Nephron (organoid): Measurements from ENCODE around the gene RHOD.

Source experiments
- H3K27ac Mint-ChIP-seq, 3 experiments: 2 replicates each; pipeline ENCODE4 v1.8.0; 2020; ENCODE audit warnings: mixed read lengths in 3 of 3, mild to moderate bottlenecking in 2 of 3, moderate library complexity in 1 of 3
- H3K27me3 Mint-ChIP-seq: 2 replicates; pipeline ENCODE4 v1.8.0; 2021; ENCODE audit warnings: low read depth, mild to moderate bottlenecking, moderate library complexity, mixed read lengths
- H3K36me3 Mint-ChIP-seq: 2 replicates; pipeline ENCODE4 v1.8.0; 2020; ENCODE audit warnings: low read depth, mixed read lengths
- H3K4me1 Mint-ChIP-seq: 2 replicates; pipeline ENCODE4 v1.8.0; 2020; ENCODE audit warnings: mixed read lengths
- H3K4me3 Mint-ChIP-seq, 3 experiments: 2 replicates each; pipeline ENCODE4 v1.8.0; 2020; ENCODE audit warnings: mild to moderate bottlenecking in 3 of 3, mixed read lengths in 3 of 3, moderate library complexity in 2 of 3
- H3K9me3 Mint-ChIP-seq: 2 replicates; pipeline ENCODE4 v1.8.0; 2020; ENCODE audit warnings: mixed read lengths
- TF ChIP-seq, protein P1 (sequence below), 3 experiments: fragments of 200-600 bp; sonication (generic); IDR thresholded peaks; one replicate each; pipeline ENCODE4 v1.5.0; 2021; ENCODE audit warnings: antibody characterized with exemption in 3 of 3; ENCODE audit not compliant: unreplicated experiment in 3 of 3

Gene RHOD

DNA sequence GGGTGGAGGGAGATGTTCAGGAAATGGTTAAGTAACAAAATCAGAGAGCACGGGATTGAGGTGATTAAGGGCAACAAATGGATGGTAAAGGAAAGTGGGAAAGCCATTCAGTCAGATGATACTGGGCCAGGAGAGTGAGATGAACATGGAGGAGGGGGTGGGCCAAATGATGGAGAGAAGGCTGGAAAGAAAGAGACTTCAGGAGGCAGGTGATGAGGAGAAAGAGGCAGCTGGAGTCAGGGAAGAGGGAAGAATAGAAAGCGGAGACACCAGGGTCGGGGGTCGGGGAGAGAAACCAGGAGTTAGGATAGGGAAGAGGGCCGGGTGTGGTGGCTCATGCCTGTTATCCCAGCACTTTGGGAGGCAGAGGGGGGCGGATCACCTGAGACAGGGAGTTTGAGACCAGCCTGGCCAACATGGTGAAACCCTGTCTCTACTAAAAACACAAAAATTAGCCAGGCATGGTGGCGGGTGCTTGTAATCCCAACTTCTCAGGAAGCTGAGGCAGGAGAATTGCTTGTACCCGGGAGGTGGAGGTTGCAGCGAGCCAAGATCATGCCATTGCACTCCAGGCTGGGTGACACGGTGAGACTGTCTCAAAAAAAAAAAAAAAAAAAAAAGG lies 57.7 kb downstream of the RHOD start:
- no peaks in the 10 kb centered on the region for H3K9me3 Mint-ChIP-seq

DNA sequence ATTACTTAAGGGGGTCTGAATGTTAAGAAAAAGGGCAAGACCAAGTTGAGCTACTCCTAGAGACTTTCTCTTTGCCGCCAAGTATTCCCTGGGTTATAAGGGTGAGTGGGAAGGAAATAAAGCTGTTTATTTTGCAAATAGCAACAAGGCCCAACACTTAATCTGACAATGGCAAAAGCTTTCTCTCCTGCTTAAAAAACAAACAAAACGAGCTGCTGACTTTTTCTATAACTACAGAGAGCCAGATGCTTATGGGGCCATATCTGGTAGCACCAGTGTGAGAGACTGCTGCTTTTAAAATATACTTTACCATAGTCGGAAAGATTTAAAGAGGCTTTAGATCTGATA lies 60.1 kb downstream of the RHOD start:
- H3K4me1 Mint-ChIP-seq = peaks cover 30% of the 10 kb centered on the region
- peaks cover 3% of the 10 kb centered on the region for H3K36me3 Mint-ChIP-seq
- H3K9me3 Mint-ChIP-seq = no peaks in the 10 kb centered on the region
- TF ChIP-seq, protein P1, sequence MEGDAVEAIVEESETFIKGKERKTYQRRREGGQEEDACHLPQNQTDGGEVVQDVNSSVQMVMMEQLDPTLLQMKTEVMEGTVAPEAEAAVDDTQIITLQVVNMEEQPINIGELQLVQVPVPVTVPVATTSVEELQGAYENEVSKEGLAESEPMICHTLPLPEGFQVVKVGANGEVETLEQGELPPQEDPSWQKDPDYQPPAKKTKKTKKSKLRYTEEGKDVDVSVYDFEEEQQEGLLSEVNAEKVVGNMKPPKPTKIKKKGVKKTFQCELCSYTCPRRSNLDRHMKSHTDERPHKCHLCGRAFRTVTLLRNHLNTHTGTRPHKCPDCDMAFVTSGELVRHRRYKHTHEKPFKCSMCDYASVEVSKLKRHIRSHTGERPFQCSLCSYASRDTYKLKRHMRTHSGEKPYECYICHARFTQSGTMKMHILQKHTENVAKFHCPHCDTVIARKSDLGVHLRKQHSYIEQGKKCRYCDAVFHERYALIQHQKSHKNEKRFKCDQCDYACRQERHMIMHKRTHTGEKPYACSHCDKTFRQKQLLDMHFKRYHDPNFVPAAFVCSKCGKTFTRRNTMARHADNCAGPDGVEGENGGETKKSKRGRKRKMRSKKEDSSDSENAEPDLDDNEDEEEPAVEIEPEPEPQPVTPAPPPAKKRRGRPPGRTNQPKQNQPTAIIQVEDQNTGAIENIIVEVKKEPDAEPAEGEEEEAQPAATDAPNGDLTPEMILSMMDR (IDR thresholded peaks at IDR 0.05; ENCODE audit: unreplicated experiment in 3 of 3) = no peak
- H3K27me3 Mint-ChIP-seq = no peaks in the 10 kb centered on the region
- peak overlapping the region; percentile 97 to 99 (median 98) for H3K27ac Mint-ChIP-seq
- H3K4me3 Mint-ChIP-seq = peak overlapping the region; percentile 75 to 90 (median 89)

More for the DNA sequence above, 57.7 kb downstream of the RHOD start:
- Mint-ChIP-seq H3K27ac (peak overlapping the region in 2 of 3 experiments; percentile 55 to 81), H3K27me3 (no peaks in the 10 kb centered on the region), H3K4me3 (no peak overlapping the region), H3K36me3 (no peaks in the 10 kb centered on the region), H3K4me1 (peaks cover 25% of the 10 kb centered on the region)
- TF ChIP-seq, protein P1 (IDR thresholded peaks at IDR 0.05; ENCODE audit: unreplicated experiment in 3 of 3) = no peak

DNA sequence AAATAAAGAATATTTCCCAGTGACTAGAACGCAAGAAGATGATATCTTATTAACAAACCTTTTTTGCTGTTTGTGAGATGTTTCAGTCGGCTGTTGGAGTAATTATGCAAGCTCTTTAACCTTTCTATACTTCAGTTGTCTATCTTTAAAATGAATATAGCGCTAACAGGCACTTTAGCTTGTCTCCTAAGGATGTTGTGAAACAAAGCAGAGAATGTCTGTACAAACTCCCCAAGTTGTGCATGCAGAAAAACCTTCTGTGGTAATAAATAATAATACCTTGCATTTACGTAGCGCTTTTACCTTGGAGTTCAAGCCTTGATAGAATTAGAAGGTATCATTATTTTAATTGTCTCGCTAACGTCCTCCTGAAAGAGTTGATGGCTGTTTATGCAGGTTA lies 60.5 kb downstream of the RHOD start:
- Mint-ChIP-seq H3K27ac (peak overlapping the region; percentile 97 to 99 (median 98)), H3K27me3 (no peaks in the 10 kb centered on the region), H3K9me3 (no peaks in the 10 kb centered on the region), H3K4me1 (peaks cover 32% of the 10 kb centered on the region), H3K4me3 (peak overlapping the region; percentile 75 to 90 (median 89)), H3K36me3 (peaks cover 6% of the 10 kb centered on the region)
- TF ChIP-seq, protein P1 (IDR thresholded peaks at IDR 0.05; ENCODE audit: unreplicated experiment in 3 of 3) = no peak

DNA sequence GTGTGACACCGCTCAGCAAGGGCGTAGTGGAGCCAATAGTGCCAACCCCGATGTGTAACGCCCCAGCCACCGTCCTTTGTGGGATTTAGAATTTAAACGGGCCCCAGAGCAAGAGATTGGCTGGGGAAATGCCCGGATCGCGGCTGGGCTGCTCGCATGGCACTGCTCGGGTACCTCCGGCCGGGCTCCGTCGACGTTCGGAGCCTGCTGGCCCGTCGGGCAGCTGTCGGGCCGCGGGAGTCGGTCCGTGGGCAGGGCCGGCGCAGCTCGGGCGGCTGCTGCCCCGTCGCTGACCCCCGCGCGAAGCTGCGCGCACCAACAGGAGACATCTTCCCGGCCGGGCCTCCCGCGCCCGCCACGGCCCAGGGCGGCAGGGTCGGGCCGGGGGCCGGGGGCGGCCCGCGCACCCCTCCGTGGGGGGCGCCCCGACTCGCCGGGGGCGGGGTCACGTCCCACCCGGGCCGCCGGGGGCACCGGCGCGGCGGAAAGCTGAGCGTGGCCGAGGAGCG lies 61.1 kb downstream of the RHOD start:
- Mint-ChIP-seq H3K27ac (peak overlapping the region; percentile 97 to 99 (median 98)), H3K27me3 (no peaks in the 10 kb centered on the region), H3K9me3 (no peaks in the 10 kb centered on the region), H3K4me3 (peak overlapping the region; percentile 75 to 90 (median 89)), H3K36me3 (peaks cover 6% of the 10 kb centered on the region), H3K4me1 (peaks cover 32% of the 10 kb centered on the region)
- TF ChIP-seq, protein P1 (IDR thresholded peaks at IDR 0.05; ENCODE audit: unreplicated experiment in 3 of 3) = no peak

DNA sequence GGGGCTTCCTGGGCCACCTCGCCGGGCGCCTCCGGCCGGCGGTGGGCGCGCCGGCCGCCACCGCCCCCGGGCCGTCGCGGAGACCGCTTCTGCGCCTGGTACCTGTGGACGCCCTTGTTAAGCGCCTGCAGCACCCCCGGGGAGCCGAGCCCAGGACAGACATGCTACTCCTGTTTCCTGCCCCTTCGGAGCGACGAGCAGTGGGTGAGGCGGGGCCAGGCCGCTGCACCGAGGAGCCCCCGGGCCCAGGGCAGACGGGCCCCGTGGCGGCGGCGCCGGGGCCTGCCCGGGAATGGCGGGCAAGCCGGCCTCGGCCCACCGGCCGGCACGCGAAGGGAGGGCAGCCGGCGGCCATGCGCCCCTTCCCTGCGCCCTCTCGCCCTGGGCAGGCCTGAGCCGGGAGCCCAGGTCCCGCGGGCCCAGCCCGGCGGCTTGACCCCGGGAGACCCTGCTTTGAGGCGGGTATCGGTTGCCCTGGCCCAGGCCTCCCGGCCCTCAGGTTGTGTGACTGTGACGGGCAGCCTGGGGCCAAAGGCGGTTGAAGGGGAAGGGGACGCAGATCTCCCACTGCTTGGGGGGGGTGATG lies 61.6 kb downstream of the RHOD start:
- TF ChIP-seq, protein P1 (IDR thresholded peaks at IDR 0.05; ENCODE audit: unreplicated experiment in 3 of 3) = no peak
- Mint-ChIP-seq H3K4me3 (peak overlapping the region; percentile 67 to 86 (median 85)), H3K4me1 (peaks cover 32% of the 10 kb centered on the region), H3K9me3 (no peaks in the 10 kb centered on the region), H3K27ac (peak overlapping the region in 2 of 3 experiments; percentile 90 to 92), H3K36me3 (peaks cover 8% of the 10 kb centered on the region), H3K27me3 (no peaks in the 10 kb centered on the region)
